ENCODE data around the gene MT1E.

DNA sequence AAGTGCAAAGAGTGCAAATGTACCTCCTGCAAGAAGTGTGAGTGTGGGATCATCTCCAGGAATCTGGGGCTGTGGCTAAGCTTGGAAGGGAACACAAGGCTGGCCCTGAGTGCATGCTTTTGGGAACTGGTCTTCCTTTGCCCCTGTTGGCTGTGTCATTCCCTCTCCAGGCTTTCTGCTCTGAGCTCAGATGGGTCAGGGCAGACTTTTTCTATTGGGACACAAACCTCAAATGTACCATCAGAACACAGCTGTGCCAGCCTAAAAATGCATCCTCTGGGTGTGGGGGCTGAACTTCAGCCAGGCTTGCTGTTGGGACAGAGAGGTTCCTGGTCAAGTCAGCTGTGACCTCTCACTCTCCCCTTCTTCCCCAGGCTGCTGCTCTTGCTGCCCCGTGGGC is 27.0 kb downstream of the MT1E start:
- no peak for TF ChIP-seq EZH2 (IDR thresholded peaks at IDR 0.05; ENCODE audit: borderline replicate concordance, low read depth, low read length, poor library complexity, severe bottlenecking)
- TF ChIP-seq, protein P1, sequence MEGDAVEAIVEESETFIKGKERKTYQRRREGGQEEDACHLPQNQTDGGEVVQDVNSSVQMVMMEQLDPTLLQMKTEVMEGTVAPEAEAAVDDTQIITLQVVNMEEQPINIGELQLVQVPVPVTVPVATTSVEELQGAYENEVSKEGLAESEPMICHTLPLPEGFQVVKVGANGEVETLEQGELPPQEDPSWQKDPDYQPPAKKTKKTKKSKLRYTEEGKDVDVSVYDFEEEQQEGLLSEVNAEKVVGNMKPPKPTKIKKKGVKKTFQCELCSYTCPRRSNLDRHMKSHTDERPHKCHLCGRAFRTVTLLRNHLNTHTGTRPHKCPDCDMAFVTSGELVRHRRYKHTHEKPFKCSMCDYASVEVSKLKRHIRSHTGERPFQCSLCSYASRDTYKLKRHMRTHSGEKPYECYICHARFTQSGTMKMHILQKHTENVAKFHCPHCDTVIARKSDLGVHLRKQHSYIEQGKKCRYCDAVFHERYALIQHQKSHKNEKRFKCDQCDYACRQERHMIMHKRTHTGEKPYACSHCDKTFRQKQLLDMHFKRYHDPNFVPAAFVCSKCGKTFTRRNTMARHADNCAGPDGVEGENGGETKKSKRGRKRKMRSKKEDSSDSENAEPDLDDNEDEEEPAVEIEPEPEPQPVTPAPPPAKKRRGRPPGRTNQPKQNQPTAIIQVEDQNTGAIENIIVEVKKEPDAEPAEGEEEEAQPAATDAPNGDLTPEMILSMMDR (conservative IDR thresholded peaks at IDR 0.05; ENCODE audit: low read depth, low read length): no peak
